SU-DHL-6 (cell line): ENCODE results near the gene FOXRED1.

Experiments used
- EZH2phosphoT487 ChIP-seq: fragments of 200-600 bp; sonication (generic), shearing (Covaris generic); conservative IDR thresholded peaks from 2 replicates; pipeline ENCODE4 v1.6.1; 2018; ENCODE audit warnings: mild to moderate bottlenecking, antibody characterized with exemption, low read length, moderate library complexity, mixed read lengths
- TF ChIP-seq, protein P1 (sequence below): fragments of 200-600 bp; sonication (generic); IDR thresholded peaks from one replicate; pipeline ENCODE4 v1.5.1; 2017; ENCODE audit warnings: antibody characterized with exemption, mild to moderate bottlenecking, low read length, moderate library complexity; ENCODE audit not compliant: insufficient read depth, poor library complexity, severe bottlenecking

DNA sequence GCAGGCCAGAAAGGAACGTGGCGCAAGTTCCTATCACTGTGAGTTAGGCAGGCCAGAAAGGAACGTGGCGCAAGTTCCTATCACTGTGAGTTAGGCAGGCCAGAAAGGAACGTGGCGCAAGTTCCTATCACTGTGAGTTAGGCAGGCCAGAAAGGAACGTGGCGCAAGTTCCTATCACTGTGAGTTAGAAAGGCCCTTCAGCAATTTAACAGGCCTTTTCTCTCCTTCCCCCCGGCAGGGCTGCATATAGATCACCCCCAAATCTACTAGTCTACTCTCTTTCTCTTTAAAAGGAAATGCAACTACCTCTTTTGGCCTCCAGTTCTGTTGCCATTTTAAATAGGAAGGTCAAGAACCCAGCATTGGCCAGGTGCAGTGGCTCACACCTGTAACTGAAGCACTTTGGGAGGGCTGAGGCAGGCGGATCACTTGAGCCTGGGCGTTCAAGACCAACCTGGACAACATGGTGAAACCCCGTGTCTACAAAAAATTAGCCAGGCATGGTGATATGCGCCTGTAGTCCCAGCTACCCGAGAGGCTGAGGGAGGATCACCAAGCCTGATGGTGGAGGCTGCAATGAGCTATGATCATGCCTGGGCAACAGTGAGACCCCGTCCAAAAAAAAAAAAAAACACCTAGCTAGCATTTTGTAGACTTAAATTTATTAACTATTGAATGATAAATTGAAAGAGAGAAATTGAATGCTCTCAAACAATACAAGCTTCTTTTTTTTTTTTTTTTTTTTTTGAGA is 42.4 kb upstream of the FOXRED1 start:
- TF ChIP-seq, protein P1, sequence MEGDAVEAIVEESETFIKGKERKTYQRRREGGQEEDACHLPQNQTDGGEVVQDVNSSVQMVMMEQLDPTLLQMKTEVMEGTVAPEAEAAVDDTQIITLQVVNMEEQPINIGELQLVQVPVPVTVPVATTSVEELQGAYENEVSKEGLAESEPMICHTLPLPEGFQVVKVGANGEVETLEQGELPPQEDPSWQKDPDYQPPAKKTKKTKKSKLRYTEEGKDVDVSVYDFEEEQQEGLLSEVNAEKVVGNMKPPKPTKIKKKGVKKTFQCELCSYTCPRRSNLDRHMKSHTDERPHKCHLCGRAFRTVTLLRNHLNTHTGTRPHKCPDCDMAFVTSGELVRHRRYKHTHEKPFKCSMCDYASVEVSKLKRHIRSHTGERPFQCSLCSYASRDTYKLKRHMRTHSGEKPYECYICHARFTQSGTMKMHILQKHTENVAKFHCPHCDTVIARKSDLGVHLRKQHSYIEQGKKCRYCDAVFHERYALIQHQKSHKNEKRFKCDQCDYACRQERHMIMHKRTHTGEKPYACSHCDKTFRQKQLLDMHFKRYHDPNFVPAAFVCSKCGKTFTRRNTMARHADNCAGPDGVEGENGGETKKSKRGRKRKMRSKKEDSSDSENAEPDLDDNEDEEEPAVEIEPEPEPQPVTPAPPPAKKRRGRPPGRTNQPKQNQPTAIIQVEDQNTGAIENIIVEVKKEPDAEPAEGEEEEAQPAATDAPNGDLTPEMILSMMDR, result no peak
- no peak for TF ChIP-seq EZH2phosphoT487
